SU-DHL-6 (cell line): Measurements from ENCODE around the gene ANKH.

Experiments
- H2AFZ ChIP-seq: fragments of 200-600 bp; sonication (generic); 2 replicates; pipeline ENCODE4 v1.6.1; 2014; ENCODE audit warnings: low read depth, mild to moderate bottlenecking, moderate library complexity, mixed read lengths, antibody characterized with exemption, low read length; ENCODE audit not compliant: severe bottlenecking
- H3F3A ChIP-seq: fragments of 200-600 bp; shearing (Covaris generic); 2 replicates; pipeline ENCODE4 v1.6.0; 2016; ENCODE audit warnings: antibody characterized with exemption, mild to moderate bottlenecking; ENCODE audit not compliant: insufficient read depth
- H3K27ac ChIP-seq: fragments of 200-600 bp; sonication (generic); 2 replicates; pipeline ENCODE4 v1.5.1; 2016; ENCODE audit warnings: low read depth, mild to moderate bottlenecking, low read length, moderate library complexity, mixed read lengths
- H3K27me3 ChIP-seq: fragments of 200-600 bp; sonication (generic), shearing (Covaris generic); 2 replicates; pipeline ENCODE4 v1.6.0; 2014; ENCODE audit warnings: mild to moderate bottlenecking, low read length
- H3K36me3 ChIP-seq: fragments of 200-600 bp; sonication (generic); 2 replicates; pipeline ENCODE4 v1.6.1; 2014; ENCODE audit warnings: mild to moderate bottlenecking, low read length, mixed read lengths
- H3K4me2 ChIP-seq: fragments of 300-600, 200-600 bp; shearing (Covaris generic), sonication (generic); 2 replicates; pipeline ENCODE4 v1.6.0; 2014; ENCODE audit warnings: low read length, low read depth, mild to moderate bottlenecking; ENCODE audit not compliant: poor library complexity, severe bottlenecking
- H3K4me3 ChIP-seq: fragments of 200-600 bp; sonication (generic); 2 replicates; pipeline ENCODE4 v1.5.1; 2014; ENCODE audit warnings: antibody characterized with exemption, low read length, mild to moderate bottlenecking, mixed read lengths; ENCODE audit not compliant: insufficient read depth, poor library complexity, severe bottlenecking
- H3K79me2 ChIP-seq: fragments of 200-600 bp; sonication (generic); 2 replicates; pipeline ENCODE4 v1.6.1; 2014; ENCODE audit warnings: mild to moderate bottlenecking, low read length, moderate library complexity; ENCODE audit not compliant: insufficient read depth
- H3K9ac ChIP-seq: fragments of 200-600 bp; sonication (generic); 2 replicates; pipeline ENCODE4 v1.7.0; 2014; ENCODE audit warnings: mild to moderate bottlenecking, low read length
- H3K9me2 ChIP-seq: fragments of 200-600 bp; sonication (generic); replicated peaks from 2 replicates; pipeline ENCODE4 v1.6.1; 2014; ENCODE audit warnings: low read length; ENCODE audit not compliant: insufficient read depth
- H3K9me3 ChIP-seq: fragments of 200-600 bp; sonication (generic); 2 replicates; pipeline ENCODE4 v1.6.1; 2014; ENCODE audit warnings: low read length, mixed read lengths; ENCODE audit not compliant: insufficient read depth
- H4K20me1 ChIP-seq: fragments of 200-600 bp; sonication (generic); 2 replicates; pipeline ENCODE4 v1.6.1; 2014; ENCODE audit warnings: low read depth, mild to moderate bottlenecking, antibody characterized with exemption, low read length, moderate library complexity, mixed read lengths
- EZH2phosphoT487 ChIP-seq: fragments of 200-600 bp; sonication (generic), shearing (Covaris generic); conservative IDR thresholded peaks from 2 replicates; pipeline ENCODE4 v1.6.1; 2018; ENCODE audit warnings: mild to moderate bottlenecking, antibody characterized with exemption, low read length, moderate library complexity, mixed read lengths
- TF ChIP-seq, protein P1 (sequence below): fragments of 200-600 bp; sonication (generic); IDR thresholded peaks from one replicate; pipeline ENCODE4 v1.5.1; 2017; ENCODE audit warnings: antibody characterized with exemption, mild to moderate bottlenecking, low read length, moderate library complexity; ENCODE audit not compliant: insufficient read depth, poor library complexity, severe bottlenecking

Gene ANKH

DNA sequence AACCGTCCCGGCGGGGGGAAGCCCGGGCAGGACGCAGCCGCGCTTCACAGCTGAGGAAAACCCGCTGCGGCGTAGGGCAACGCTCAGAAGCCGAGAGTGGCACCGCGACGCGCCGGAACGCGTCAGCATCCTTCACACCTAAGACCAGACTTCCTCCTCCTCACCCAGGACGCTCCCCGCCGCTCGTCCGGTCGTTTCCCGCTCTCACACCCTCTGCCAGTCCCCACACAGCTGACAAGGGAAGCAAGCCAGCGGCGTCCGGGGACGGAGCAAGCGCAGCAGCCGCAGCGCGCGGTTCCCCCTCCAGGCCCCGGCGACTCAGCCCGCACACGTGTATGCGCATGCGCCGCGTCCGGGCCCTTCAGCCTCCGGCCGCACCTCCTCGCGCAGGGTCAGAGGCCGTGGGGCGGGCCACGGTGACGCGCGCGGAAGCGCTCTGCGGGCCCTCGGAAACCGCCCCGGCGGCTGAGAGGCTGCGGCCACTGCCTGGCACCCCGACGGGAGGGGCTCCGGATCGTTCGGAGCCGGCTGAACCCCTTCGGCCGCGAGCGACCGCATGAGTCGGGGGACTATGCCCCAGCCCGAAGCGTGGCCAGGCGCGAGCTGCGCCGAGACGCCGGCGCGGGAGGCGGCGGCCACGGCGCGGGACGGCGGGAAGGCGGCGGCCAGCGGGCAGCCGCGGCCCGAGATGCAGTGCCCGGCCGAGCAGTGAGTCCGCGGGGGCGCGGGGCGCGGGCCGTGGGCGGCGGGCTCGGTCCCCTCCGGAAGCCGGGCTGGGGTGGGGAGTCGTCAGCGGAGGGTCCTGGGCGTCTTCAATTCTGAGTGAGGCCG, 207.1 kb downstream of the ANKH start, which contains the start of gene OTULIN:
OTULIN (plus strand) TSS at position 449 of the 831 bp plus-strand sequence; CDS start at position 557, 108 bp downstream.
- peak within 1 kb of the TSS; percentile 84 for H3K4me3 ChIP-seq
- peaks cover 52% of the 10 kb centered on the region for H3K79me2 ChIP-seq
- H3K27ac ChIP-seq, result peak within 1 kb of the TSS; percentile 76
- no peaks in the 10 kb centered on the region for H3K9me2 ChIP-seq
- no peaks in the 10 kb centered on the region for H3K9me3 ChIP-seq
- peak within 1 kb of the TSS; percentile 91 for H3K9ac ChIP-seq
- peak within 1 kb of the TSS; percentile 98 for H2AFZ ChIP-seq
- peaks cover 15% of the 10 kb centered on the region for H3F3A ChIP-seq
- H4K20me1 ChIP-seq, result peaks cover 21% of the 10 kb centered on the region; the same call in 1 of the 2 replicates
- peak within 1 kb of the TSS; percentile 94 for H3K4me2 ChIP-seq
- H3K27me3 ChIP-seq, result no peaks in the 10 kb centered on the region
- H3K36me3 ChIP-seq, result peaks cover 7% of the 10 kb centered on the region; the same call in 1 of the 2 replicates
- TF ChIP-seq EZH2phosphoT487, result no peak
- TF ChIP-seq, protein P1, sequence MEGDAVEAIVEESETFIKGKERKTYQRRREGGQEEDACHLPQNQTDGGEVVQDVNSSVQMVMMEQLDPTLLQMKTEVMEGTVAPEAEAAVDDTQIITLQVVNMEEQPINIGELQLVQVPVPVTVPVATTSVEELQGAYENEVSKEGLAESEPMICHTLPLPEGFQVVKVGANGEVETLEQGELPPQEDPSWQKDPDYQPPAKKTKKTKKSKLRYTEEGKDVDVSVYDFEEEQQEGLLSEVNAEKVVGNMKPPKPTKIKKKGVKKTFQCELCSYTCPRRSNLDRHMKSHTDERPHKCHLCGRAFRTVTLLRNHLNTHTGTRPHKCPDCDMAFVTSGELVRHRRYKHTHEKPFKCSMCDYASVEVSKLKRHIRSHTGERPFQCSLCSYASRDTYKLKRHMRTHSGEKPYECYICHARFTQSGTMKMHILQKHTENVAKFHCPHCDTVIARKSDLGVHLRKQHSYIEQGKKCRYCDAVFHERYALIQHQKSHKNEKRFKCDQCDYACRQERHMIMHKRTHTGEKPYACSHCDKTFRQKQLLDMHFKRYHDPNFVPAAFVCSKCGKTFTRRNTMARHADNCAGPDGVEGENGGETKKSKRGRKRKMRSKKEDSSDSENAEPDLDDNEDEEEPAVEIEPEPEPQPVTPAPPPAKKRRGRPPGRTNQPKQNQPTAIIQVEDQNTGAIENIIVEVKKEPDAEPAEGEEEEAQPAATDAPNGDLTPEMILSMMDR, result no peak

- Histone ChIP-seq H2AFZ (peak overlapping the region; percentile 98), H3F3A (peaks cover 15% of the 10 kb centered on the region), H3K27ac (peak overlapping the region; percentile 76), H3K79me2 (peaks cover 45% of the 10 kb centered on the region), H3K9me3 (no peaks in the 10 kb centered on the region), H3K36me3 (peaks cover 7% of the 10 kb centered on the region; the same call in 1 of the 2 replicates), H3K4me3 (peak overlapping the region; percentile 84), H3K4me2 (peak overlapping the region; percentile 94), H4K20me1 (peaks cover 21% of the 10 kb centered on the region; the same call in 1 of the 2 replicates), H3K9ac (peak overlapping the region; percentile 91), H3K9me2 (no peaks in the 10 kb centered on the region), H3K27me3 (no peaks in the 10 kb centered on the region)
- no peak for TF ChIP-seq EZH2phosphoT487
- TF ChIP-seq, protein P1, result no peak
Observed at GRCh38 chr5:14663734-14664269, 207.8 kb downstream of the ANKH start.

- no peak overlapping the region for H3K9ac ChIP-seq
- H4K20me1 ChIP-seq, result peaks cover 15% of the 10 kb centered on the region; the same call in 1 of the 2 replicates
- no peaks in the 10 kb centered on the region for H3K9me3 ChIP-seq
- peaks cover 35% of the 10 kb centered on the region for H3K79me2 ChIP-seq
- H2AFZ ChIP-seq, result no peak overlapping the region
- H3K27me3 ChIP-seq, result no peaks in the 10 kb centered on the region
- no peak overlapping the region for H3K4me3 ChIP-seq
- peaks cover 7% of the 10 kb centered on the region; the same call in 1 of the 2 replicates for H3K36me3 ChIP-seq
- H3K4me2 ChIP-seq, result no peak overlapping the region
- no peak overlapping the region for H3K27ac ChIP-seq
- TF ChIP-seq, protein P1, result no peak
- no peak for TF ChIP-seq EZH2phosphoT487
- no peaks in the 10 kb centered on the region for H3K9me2 ChIP-seq
- peaks cover 15% of the 10 kb centered on the region for H3F3A ChIP-seq
Observed at GRCh38 chr5:14662721-14663260, 208.8 kb downstream of the ANKH start.
